B cell (primary cell): ENCODE measurements around the gene ZNF57. TPM values are rescaled to one million over a fixed set of nuclear protein-coding genes. Genes with fewer than 3 reads are reported as not detected.
A peak's percentile ranks its signal among the peaks of the same experiment; 100 is the strongest.

Source experiments
- ATAC-seq: fragments of 200-7000 bp; cut with Tn5 transposase; one replicate; pipeline ENCODE4 v1.10.0; 2021; ENCODE audit warnings: low read depth, mild to moderate bottlenecking, moderate number of reproducible peaks, moderate library complexity
- CTCF ChIA-PET: fragments of 350-600 bp; sonication (Branson Sonifier 250); formaldehyde crosslinking; loops from one replicate; lab custom pipeline; 2021; ENCODE audit warnings: antibody characterized with exemption, inconsistent platforms; lab: Charles Lee
- POLR2A ChIA-PET: fragments of 350-600 bp; sonication (Branson Sonifier 250); formaldehyde crosslinking; loops from one replicate; lab custom pipeline; 2021; ENCODE audit warnings: antibody characterized with exemption; lab: Charles Lee
- DNase-seq: peaks from one replicate; pipeline ENCODE4 v3.0.0; 2013
- H2AFZ ChIP-seq: 2 replicates; pipeline ENCODE4 v1.6.1; 2012; ENCODE audit warnings: mild to moderate bottlenecking, low read depth, low read length; ENCODE audit not compliant: insufficient read depth, poor library complexity, severe bottlenecking
- H3K27ac ChIP-seq, 2 donors: 1 replicate in 1 of 2; 2 replicates in 1 of 2; pipeline ENCODE4 v1.5.1; 2012 to 2013; ENCODE audit warnings: low read length in 2 of 2, mild to moderate bottlenecking in 2 of 2, moderate library complexity in 1 of 2
- H3K27me3 ChIP-seq, 4 experiments: fragments of 200-600 bp in 1 of 4; sonication (generic) in 1 of 4; replicated peaks in 1 of 4; 1 replicate in 2 of 4; 2 replicates in 2 of 4; pipeline versions ENCODE4 v1.6.1 to v1.7.0; 2013 to 2016; ENCODE audit warnings: low read length in 3 of 4, mild to moderate bottlenecking in 2 of 4, mixed read lengths in 1 of 4, moderate library complexity in 1 of 4; ENCODE audit not compliant: insufficient read depth in 4 of 4, control insufficient read depth in 3 of 4; ENCODE audit errors: control extremely low read depth in 1 of 4
- H3K36me3 ChIP-seq, 2 experiments: replicated peaks in 1 of 2; 1 replicate in 1 of 2; 2 replicates in 1 of 2; pipeline versions ENCODE4 v1.6.1 to v1.7.1; 2013; ENCODE audit warnings: low read length in 1 of 2; ENCODE audit not compliant: insufficient read depth in 2 of 2, control insufficient read depth in 1 of 2; ENCODE audit errors: control extremely low read depth in 1 of 2, extremely low read depth in 1 of 2
- H3K4me1 ChIP-seq, 2 donors: fragments of 200-600 bp in 1 of 2; sonication (generic) in 1 of 2; 1 replicate in 1 of 2; 2 replicates in 1 of 2; pipeline versions ENCODE4 v1.5.1 to v1.6.1; 2013 to 2017; ENCODE audit warnings: low read length in 2 of 2; ENCODE audit not compliant: control insufficient read depth in 2 of 2, insufficient read depth in 2 of 2
- H3K4me2 ChIP-seq: replicated peaks from 2 replicates; pipeline ENCODE3; 2012; ENCODE audit warnings: mild to moderate bottlenecking, low read depth, low read length; ENCODE audit not compliant: poor library complexity, severe bottlenecking
- H3K4me3 ChIP-seq, 5 experiments: fragments of 200-600 bp in 1 of 5; sonication (generic) in 1 of 5; 1 replicate in 3 of 5; 2 replicates in 2 of 5; pipeline versions ENCODE4 v1.5.1 to v1.7.0; 2011 to 2016; ENCODE audit warnings: low read length in 4 of 5, mild to moderate bottlenecking in 4 of 5, low read depth in 2 of 5, control low read depth in 1 of 5, moderate library complexity in 1 of 5; ENCODE audit not compliant: insufficient read depth in 1 of 5; ENCODE audit errors: control extremely low read depth in 1 of 5, extremely low read depth in 1 of 5
- H3K79me2 ChIP-seq: fragments of 200-600 bp; sonication (generic); one replicate; pipeline ENCODE4 v1.6.0; 2016; ENCODE audit warnings: low read length; ENCODE audit not compliant: control insufficient read depth, insufficient read depth
- H3K9ac ChIP-seq: fragments of 200-600 bp; sonication (generic); 2 replicates; pipeline ENCODE4 v1.6.1; 2017; ENCODE audit warnings: mild to moderate bottlenecking, low read length, moderate library complexity
- H3K9me3 ChIP-seq, 3 donors: one replicate each; pipeline versions ENCODE4 v1.6.1 to v1.7.1; 2013; ENCODE audit warnings: low read length in 2 of 3; ENCODE audit not compliant: control insufficient read depth in 2 of 3, insufficient read depth in 1 of 3; ENCODE audit errors: control extremely low read depth in 1 of 3
- H4K20me1 ChIP-seq: 2 replicates; pipeline ENCODE4 v1.6.0; 2012; ENCODE audit warnings: mild to moderate bottlenecking, low read length; ENCODE audit not compliant: insufficient read depth, control insufficient read depth, poor library complexity, severe bottlenecking
- H3K27ac Mint-ChIP-seq: one replicate; pipeline ENCODE4 v1.8.0; 2021; ENCODE audit warnings: mixed read lengths
- H3K27me3 Mint-ChIP-seq: one replicate; pipeline ENCODE4 v1.8.0; 2021; ENCODE audit warnings: mixed read lengths
- H3K4me1 Mint-ChIP-seq: one replicate; pipeline ENCODE4 v1.8.0; 2021; ENCODE audit warnings: mixed read lengths
- H3K4me3 Mint-ChIP-seq: one replicate; pipeline ENCODE4 v1.8.0; 2021; ENCODE audit warnings: mixed read lengths
- H3K9me3 Mint-ChIP-seq: one replicate; pipeline ENCODE4 v1.8.0; 2022; ENCODE audit warnings: mixed read lengths; ENCODE audit not compliant: insufficient read depth
- CTCF ChIP-seq: fragments of 200-600 bp; IDR thresholded peaks from one replicate; pipeline ENCODE4 v1.8.0; 2022; ENCODE audit warnings: antibody characterized with exemption, mild to moderate bottlenecking
- EZH2 ChIP-seq: IDR thresholded peaks from 2 replicates; pipeline ENCODE4 v1.6.1; 2012; ENCODE audit warnings: borderline replicate concordance, low read depth, mild to moderate bottlenecking, moderate library complexity, low read length; ENCODE audit not compliant: insufficient read depth, poor library complexity, severe bottlenecking
- WGBS: methylation state at CpG from one replicate; pipeline ENCODE4 v1.1.5; 2013; ENCODE audit warnings: missing lambda C conversion rate; ENCODE audit not compliant: insufficient coverage; 5-methylcytosine and 5-hydroxymethylcytosine counted together
- intact Hi-C: fragments of 100-400 bp; cut with micrococcal nuclease; formaldehyde crosslinking; loops from one replicate; pipeline ENCODE4 v1.10.0; 2022
- polyA plus RNA-seq: library from polyadenylated mRNA; depleted of rRNA; stranded (reverse); fragments of >200 nt; gene quantifications from 2 replicates; pipeline ENCODE4 v1.2.3, GENCODE V29; 2012
- total RNA-seq, 2 donors: library from RNA; stranded (reverse); fragments of 120-200 nt in 1 of 2; gene quantifications; 1 replicate in 1 of 2; 2 replicates in 1 of 2; pipeline versions ENCODE4 v1.2.3 to v1.2.4, GENCODE V29; 2013 to 2022

ZNF57 gene
- total and polyA plus RNA-seq, 2 donors (not counting 1 experiment from before 2014, with no cell fraction given) = 1.4 to 3.4 TPM

- peaks cover 14 to 31% of the 10 kb centered on the region in 2 donors for H3K4me1 ChIP-seq
- H3K27ac ChIP-seq = peak overlapping the region; percentile 81 to 94
- H3K27me3 ChIP-seq = no peaks in the 10 kb centered on the region
- no peaks in the 10 kb centered on the region for H3K9me3 ChIP-seq
- 57% methylated on average over 12 of the region's 17 CpGs for WGBS
- TF ChIP-seq EZH2 (no peak), CTCF (no peak)
- peak overlapping the region; percentile 90 for H3K9ac ChIP-seq
- no peaks in the 10 kb centered on the region for H4K20me1 ChIP-seq
- H3K36me3 ChIP-seq = peaks cover 0 to 2% of the 10 kb centered on the region in 2 experiments
- ChIA-PET CTCF (interaction anchor here (0.6 kb wide), 1 partner anchor 13 kb away, joined by 3 read pairs; no protein-coding TSS in a partner anchor), POLR2A (no interaction called here)
- peaks cover 27% of the 10 kb centered on the region for H3K79me2 ChIP-seq
- no peaks in the 10 kb centered on the region for H3K27me3 Mint-ChIP-seq
- ATAC-seq (no peak), DNase-seq (no peak)
- H3K9me3 Mint-ChIP-seq = no peaks in the 10 kb centered on the region
- peak overlapping the region; percentile 96 for H3K27ac Mint-ChIP-seq
- peak overlapping the region; percentile 2 to 87 (median 79) for H3K4me3 ChIP-seq
- peak overlapping the region; percentile 97 for H2AFZ ChIP-seq
- H3K4me2 ChIP-seq = peak overlapping the region; percentile 97
- intact Hi-C loops = loop anchor here (1.0 kb wide), 1 partner anchor 45 kb away; the partner anchor contains the start of gene ZNF57
- H3K4me1 Mint-ChIP-seq = peaks cover 40% of the 10 kb centered on the region
- H3K4me3 Mint-ChIP-seq = peak overlapping the region; percentile 97
These were observed 45.0 kb downstream of the ZNF57 start for GRCh38 chr19:2945575-2946184.

GRCh38 chr19:2949939-2950285, 49.2 kb downstream of the ZNF57 start:
- H3K4me2 ChIP-seq = peak overlapping the region; percentile 69
- WGBS = 0% methylated on average over 11 of the region's 11 CpGs
- H3K36me3 ChIP-seq = peaks cover 0 to 2% of the 10 kb centered on the region in 2 experiments
- DNase-seq = no peak
- peak overlapping the region; percentile 92 to 98 for H3K27ac ChIP-seq
- H3K27me3 Mint-ChIP-seq = no peaks in the 10 kb centered on the region
- ChIA-PET POLR2A (interaction anchor here (0.5 to 1.9 kb wide), 8 partner anchors 9 to 489 kb away, joined by 3 to 6 read pairs (median 4); partner anchors contain the start of genes NCLN, ZNF555 and ZNF57), CTCF (interaction anchor here (0.8 to 4.9 kb wide), 23 partner anchors 10 to 551 kb away, joined by 3 to 58 read pairs (median 6); partner anchors contain the start of gene TLE6)
- TF ChIP-seq CTCF (no peak), EZH2 (no peak)
- no peaks in the 10 kb centered on the region for H4K20me1 ChIP-seq
- H3K9ac ChIP-seq = peak overlapping the region; percentile 81
- peaks cover 9% of the 10 kb centered on the region for H3K79me2 ChIP-seq
- peak overlapping the region; percentile 73 to 91 (median 84) for H3K4me3 ChIP-seq
- ATAC-seq = no peak
- intact Hi-C loops = loop anchor here (1.0 to 2.0 kb wide), 8 partner anchors 27 to 235 kb away; partner anchors contain the start of genes GNA11, NCLN, TLE6 and ZNF555
- H3K27me3 ChIP-seq = no peaks in the 10 kb centered on the region
- H3K4me3 Mint-ChIP-seq = peak overlapping the region; percentile 94
- H3K9me3 Mint-ChIP-seq = no peaks in the 10 kb centered on the region
- H3K4me1 Mint-ChIP-seq = peaks cover 31% of the 10 kb centered on the region
- peak overlapping the region; percentile 99 for H3K27ac Mint-ChIP-seq
- peaks cover 8 to 26% of the 10 kb centered on the region in 2 donors for H3K4me1 ChIP-seq
- H2AFZ ChIP-seq = peak overlapping the region; percentile 78
- H3K9me3 ChIP-seq = no peaks in the 10 kb centered on the region
